IMR-90 (cell line): ENCODE data around the gene ADAT1.
A peak's percentile ranks its signal among the peaks of the same experiment; 100 is the strongest.

Source experiments
- BHLHE40 ChIP-seq: fragments of 150-350 bp; IDR thresholded peaks from 2 replicates; pipeline ENCODE4 v1.6.1; 2016; ENCODE audit warnings: mild to moderate bottlenecking, low read depth, low read length
- CEBPB ChIP-seq: IDR thresholded peaks from 2 replicates; pipeline ENCODE4 v1.6.1; 2012; ENCODE audit warnings: low read depth, low read length, improper control_type of control experiment
- MAZ ChIP-seq: IDR thresholded peaks from 2 replicates; pipeline ENCODE4 v1.6.1; 2012; ENCODE audit warnings: low read depth, mild to moderate bottlenecking, low read length, improper control_type of control experiment, moderate library complexity, borderline replicate concordance
- MXI1 ChIP-seq: IDR thresholded peaks from 2 replicates; pipeline ENCODE4 v1.6.1; 2012; ENCODE audit warnings: low read depth, mild to moderate bottlenecking, low read length, moderate library complexity, borderline replicate concordance
- POLR2A ChIP-seq: IDR thresholded peaks from 2 replicates; pipeline ENCODE4 v1.6.1; 2012; ENCODE audit warnings: mild to moderate bottlenecking, low read depth, low read length
- RAD21 ChIP-seq: IDR thresholded peaks from 2 replicates; pipeline ENCODE4 v1.6.1; 2012; ENCODE audit warnings: low read length, improper control_type of control experiment
- RFX5 ChIP-seq: IDR thresholded peaks from 2 replicates; pipeline ENCODE4 v1.8.0; 2012; ENCODE audit warnings: low read depth, mild to moderate bottlenecking, low read length, moderate library complexity
- SMC3 ChIP-seq: fragments of 150-350 bp; IDR thresholded peaks from 2 replicates; pipeline ENCODE4 v1.6.1; 2016; ENCODE audit warnings: low read depth, mild to moderate bottlenecking, antibody characterized with exemption, low read length, moderate library complexity
- USF2 ChIP-seq: fragments of 150-350 bp; IDR thresholded peaks from 2 replicates; pipeline ENCODE4 v1.6.1; 2017; ENCODE audit warnings: mild to moderate bottlenecking, antibody characterized with exemption, low read length, low read depth
- TF ChIP-seq, protein P1 (sequence below): conservative IDR thresholded peaks from 2 replicates; pipeline ENCODE4 v1.5.1; 2012; ENCODE audit warnings: mild to moderate bottlenecking, low read depth, low read length, improper control_type of control experiment
- TF ChIP-seq, protein P2 (sequence below): fragments of 150-350 bp; IDR thresholded peaks from 2 replicates; pipeline ENCODE4 v1.6.1; 2016; ENCODE audit warnings: low read depth, mild to moderate bottlenecking, low read length, moderate library complexity, borderline replicate concordance

DNA sequence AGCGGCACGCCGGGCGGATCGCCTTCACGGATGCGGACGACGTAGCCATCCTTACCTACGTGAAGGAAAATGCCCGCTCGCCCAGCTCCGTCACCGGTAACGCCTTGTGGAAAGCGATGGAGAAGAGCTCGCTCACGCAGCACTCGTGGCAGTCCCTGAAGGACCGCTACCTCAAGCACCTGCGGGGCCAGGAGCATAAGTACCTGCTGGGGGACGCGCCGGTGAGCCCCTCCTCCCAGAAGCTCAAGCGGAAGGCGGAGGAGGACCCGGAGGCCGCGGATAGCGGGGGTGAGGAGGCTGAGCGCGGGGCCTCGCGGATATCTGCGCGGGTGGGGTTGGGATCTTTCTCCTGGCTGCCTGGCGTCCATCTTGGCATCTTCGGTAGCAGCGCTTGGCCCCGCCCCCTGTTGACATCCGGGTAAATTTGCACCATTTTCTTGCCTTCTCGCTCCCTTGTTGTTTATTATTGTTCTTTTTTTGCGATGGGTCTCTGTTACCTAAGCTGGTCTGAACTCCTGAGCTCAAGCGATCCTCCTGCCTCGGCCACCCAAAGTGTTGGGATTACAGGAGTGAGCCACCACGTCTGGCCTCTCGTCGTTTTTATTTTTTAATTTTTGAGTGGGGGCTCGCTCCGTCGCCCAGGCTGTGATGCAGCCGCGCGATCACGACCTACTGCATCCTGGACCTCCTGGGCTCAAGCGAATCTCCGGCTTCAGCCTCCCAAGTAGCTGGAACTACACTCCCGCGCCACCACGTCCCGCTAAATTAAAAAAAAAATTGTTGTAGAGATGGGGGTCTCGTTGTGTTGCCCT lies 25.4 kb upstream of the ADAT1 start:
- TF ChIP-seq CEBPB (no peak), POLR2A (no peak), MAZ (peak; percentile 38; the same call in 1 of the 2 replicates), MXI1 (no peak; the same call in 1 of the 2 replicates), SMC3 (no peak), BHLHE40 (no peak), RAD21 (no peak), RFX5 (no peak), USF2 (no peak)
- TF ChIP-seq, protein P1, sequence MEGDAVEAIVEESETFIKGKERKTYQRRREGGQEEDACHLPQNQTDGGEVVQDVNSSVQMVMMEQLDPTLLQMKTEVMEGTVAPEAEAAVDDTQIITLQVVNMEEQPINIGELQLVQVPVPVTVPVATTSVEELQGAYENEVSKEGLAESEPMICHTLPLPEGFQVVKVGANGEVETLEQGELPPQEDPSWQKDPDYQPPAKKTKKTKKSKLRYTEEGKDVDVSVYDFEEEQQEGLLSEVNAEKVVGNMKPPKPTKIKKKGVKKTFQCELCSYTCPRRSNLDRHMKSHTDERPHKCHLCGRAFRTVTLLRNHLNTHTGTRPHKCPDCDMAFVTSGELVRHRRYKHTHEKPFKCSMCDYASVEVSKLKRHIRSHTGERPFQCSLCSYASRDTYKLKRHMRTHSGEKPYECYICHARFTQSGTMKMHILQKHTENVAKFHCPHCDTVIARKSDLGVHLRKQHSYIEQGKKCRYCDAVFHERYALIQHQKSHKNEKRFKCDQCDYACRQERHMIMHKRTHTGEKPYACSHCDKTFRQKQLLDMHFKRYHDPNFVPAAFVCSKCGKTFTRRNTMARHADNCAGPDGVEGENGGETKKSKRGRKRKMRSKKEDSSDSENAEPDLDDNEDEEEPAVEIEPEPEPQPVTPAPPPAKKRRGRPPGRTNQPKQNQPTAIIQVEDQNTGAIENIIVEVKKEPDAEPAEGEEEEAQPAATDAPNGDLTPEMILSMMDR = no peak
- TF ChIP-seq, protein P2, sequence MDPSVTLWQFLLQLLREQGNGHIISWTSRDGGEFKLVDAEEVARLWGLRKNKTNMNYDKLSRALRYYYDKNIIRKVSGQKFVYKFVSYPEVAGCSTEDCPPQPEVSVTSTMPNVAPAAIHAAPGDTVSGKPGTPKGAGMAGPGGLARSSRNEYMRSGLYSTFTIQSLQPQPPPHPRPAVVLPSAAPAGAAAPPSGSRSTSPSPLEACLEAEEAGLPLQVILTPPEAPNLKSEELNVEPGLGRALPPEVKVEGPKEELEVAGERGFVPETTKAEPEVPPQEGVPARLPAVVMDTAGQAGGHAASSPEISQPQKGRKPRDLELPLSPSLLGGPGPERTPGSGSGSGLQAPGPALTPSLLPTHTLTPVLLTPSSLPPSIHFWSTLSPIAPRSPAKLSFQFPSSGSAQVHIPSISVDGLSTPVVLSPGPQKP = no peak
